ENCODE results near the gene USH1C.

The USH1C gene

GRCh38 chr11:17522655-17523054, 21.6 kb downstream of the USH1C start:
- DNase-seq: no peak

GRCh38 chr11:17521106-17521900, 22.9 kb downstream of the USH1C start:
- no peak for DNase-seq

- no peak for DNase-seq
Measured at GRCh38 chr11:17519061-17519885, 24.9 kb downstream of the USH1C start.

GRCh38 chr11:17518366-17518765, 25.9 kb downstream of the USH1C start:
- no peak for DNase-seq

- no peak for DNase-seq
Measured at GRCh38 chr11:17517186-17517585, 27.0 kb downstream of the USH1C start.

GRCh38 chr11:17516551-17517150, 27.6 kb downstream of the USH1C start:
- no peak for DNase-seq

GRCh38 chr11:17515443-17516176, 28.6 kb downstream of the USH1C start:
- no peak for DNase-seq

GRCh38 chr11:17514476-17514875, 29.7 kb downstream of the USH1C start:
- no peak for DNase-seq

GRCh38 chr11:17513853-17514252, 30.4 kb downstream of the USH1C start:
- DNase-seq: no peak

GRCh38 chr11:17512101-17512500, 32.1 kb downstream of the USH1C start:
- no peak for DNase-seq

GRCh38 chr11:17511571-17511970, 32.6 kb downstream of the USH1C start:
- no peak for DNase-seq

GRCh38 chr11:17510507-17511206, 33.6 kb downstream of the USH1C start:
- DNase-seq: no peak

GRCh38 chr11:17508791-17509190, 35.4 kb downstream of the USH1C start:
- DNase-seq: no peak

GRCh38 chr11:17508306-17508705, 35.9 kb downstream of the USH1C start:
- DNase-seq: no peak

GRCh38 chr11:17507773-17508172, 36.4 kb downstream of the USH1C start:
- no peak for DNase-seq

GRCh38 chr11:17506942-17507341, 37.3 kb downstream of the USH1C start:
- no peak for DNase-seq

- no peak for DNase-seq
Measured at GRCh38 chr11:17506314-17506713, 37.9 kb downstream of the USH1C start.

GRCh38 chr11:17505146-17505545, 39.1 kb downstream of the USH1C start:
- DNase-seq: no peak

GRCh38 chr11:17504330-17505107, 39.7 kb downstream of the USH1C start:
- peak; percentile 72 to 80 for DNase-seq

GRCh38 chr11:17502630-17503029, 41.6 kb downstream of the USH1C start:
- DNase-seq: no peak

- DNase-seq: no peak
Measured at GRCh38 chr11:17500673-17501072, 43.5 kb downstream of the USH1C start.

- no peak for DNase-seq
Measured at GRCh38 chr11:17498475-17498874, 45.7 kb downstream of the USH1C start.

Measured in activated CD4-positive, alpha-beta T cell treated with anti-CD3 and anti-CD28 coated beads for 4 hours (primary cell).